ENCODE data around the gene RNF222.
"Not testable (repeated sequence)": the region's sequence is repeated elsewhere in the genome, so short reads cannot be mapped to it uniquely, and the experiment has no call there.

RNF222 gene

DNA sequence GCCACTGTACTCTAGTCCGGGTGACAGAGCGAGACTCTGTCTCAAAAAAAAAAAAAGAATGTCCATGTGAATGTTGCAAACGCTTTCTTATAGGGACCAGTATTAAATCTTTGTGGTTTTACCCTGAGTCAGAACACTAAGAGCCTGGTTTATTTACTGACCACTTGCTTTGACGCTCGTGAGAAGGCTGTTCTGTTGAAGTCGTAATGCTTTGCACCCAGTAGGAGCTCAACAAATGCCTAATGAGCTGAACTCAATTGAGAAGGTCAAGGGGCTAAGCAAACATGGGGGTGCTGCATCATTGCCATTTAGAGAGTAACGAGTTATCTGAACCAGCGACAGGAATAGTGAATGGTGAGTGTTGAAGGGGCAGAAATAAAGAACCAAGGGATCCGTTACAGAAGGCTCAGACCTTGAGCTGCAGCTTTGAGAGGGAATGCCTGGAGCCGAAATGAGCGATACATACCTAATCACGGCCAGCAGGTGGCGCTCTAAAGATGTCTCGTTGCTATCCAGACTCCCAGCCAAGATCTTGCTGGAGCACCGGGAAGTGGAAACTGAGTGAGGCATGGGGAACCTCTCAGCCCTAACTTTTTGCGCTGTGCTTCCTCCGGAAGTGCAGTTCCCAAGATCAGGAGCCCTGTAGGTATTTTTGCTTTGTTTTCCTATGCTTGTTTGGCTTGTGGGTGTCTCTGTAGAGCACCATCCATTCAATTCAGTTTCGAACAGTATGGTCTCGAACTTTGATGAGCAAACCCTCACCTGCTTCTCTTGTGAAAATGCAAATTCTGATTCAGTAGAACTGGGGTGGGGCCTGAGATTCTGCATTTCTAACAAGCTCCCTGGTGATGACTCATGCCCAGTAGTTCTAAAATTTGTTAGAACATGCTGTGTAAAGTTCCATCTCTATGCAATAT is 12.6 kb upstream of the RNF222 start:
- DNase-seq: peak; percentile 81

DNA sequence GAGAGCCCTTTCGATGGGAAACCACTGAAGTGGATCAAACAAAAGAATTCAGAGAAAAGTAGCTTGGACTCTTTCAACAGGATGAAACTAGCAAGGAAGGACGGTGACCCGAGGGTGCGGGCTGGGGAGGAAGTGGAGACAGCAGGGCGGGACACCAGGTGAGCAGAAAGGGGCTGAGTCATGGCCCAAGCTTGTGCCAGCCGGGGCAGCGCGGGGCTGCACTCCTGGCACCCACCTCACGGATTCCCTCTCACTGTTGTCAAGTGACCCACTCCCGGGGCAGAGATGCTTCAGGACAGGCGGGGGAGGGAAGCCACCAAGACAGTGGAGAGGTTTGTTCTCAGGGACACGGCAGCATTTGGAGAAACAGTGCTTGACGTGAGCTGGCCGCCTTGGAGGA is 10.7 kb upstream of the RNF222 start:
- no peak for DNase-seq

DNA sequence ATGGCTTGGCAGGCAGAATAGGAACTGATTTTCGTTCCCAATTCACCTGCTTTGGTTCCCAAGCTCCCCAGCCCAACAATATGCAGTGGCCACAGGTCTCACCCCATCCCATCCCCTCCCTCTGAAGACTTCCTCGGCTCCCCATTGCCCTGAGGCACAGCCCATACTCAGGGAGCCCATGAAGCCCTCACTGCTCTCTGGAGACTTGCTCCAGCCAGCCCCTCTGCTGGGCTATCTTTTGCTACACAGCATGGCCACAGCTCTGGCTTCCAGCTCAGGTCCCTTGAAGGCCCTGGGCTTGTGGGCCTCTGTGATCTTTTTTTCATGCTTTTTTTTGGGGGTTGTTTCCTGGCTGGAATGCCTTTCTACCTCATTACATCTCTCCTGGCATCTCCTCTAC is 8.5 kb upstream of the RNF222 start:
- DNase-seq: no peak

GRCh38 chr17:8405499-8406016 is 7.9 kb upstream of the RNF222 start:
- no peak for DNase-seq

DNA sequence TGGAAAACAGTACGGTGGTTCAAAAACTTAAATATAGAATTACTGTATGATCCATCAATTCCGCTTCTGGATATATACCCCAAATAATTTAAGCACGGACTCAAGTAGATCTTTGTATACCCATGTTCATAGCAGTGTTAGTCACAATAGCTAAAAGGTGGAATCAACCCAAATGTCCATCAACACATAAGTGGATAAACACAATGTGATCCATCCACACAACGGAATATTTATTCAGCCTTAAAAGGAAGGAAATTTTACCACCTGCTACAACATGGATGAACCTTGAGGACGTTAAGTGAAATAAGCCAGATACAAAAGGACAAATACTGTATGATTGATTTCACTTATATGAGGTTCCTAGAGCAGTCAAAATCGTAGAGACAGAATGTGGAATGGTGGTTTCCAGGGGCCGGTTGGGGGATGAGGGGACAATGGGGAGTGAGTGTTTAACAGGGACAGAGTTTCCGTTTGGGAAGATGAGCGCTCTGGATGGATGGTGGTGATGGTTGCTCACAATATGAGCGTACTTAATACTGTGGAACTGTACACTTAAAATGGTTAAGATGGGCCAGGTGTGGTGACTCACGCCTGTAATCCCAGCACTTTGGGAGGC is 5.4 kb upstream of the RNF222 start:
- no peak for DNase-seq

- no peak for DNase-seq
Observed at GRCh38 chr17:8401107-8401506, 3.5 kb upstream of the RNF222 start.

- DNase-seq: no peak
Observed at GRCh38 chr17:8398980-8399379, 1.4 kb upstream of the RNF222 start.

DNA sequence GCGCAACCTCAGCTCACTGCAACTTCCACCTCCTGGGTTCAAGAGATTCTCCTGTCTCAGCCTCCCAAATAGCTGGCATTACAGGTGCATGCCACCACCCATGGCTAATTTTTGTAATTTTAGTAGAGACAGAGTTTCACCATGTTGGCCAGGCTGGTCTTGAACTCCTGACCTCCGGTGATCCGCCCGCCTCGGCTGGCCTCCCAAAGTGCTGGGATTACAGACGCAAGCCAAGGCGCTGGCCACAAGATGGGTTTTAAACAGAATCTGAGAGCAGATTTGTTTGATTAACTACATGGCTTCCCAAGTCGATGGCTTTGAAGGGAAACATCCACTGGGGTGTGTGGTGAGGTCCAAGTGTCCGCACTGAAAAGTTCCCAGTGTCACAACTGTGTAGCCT is 3.1 kb downstream of the RNF222 start:
- not testable (repeated sequence) for DNase-seq

DNA sequence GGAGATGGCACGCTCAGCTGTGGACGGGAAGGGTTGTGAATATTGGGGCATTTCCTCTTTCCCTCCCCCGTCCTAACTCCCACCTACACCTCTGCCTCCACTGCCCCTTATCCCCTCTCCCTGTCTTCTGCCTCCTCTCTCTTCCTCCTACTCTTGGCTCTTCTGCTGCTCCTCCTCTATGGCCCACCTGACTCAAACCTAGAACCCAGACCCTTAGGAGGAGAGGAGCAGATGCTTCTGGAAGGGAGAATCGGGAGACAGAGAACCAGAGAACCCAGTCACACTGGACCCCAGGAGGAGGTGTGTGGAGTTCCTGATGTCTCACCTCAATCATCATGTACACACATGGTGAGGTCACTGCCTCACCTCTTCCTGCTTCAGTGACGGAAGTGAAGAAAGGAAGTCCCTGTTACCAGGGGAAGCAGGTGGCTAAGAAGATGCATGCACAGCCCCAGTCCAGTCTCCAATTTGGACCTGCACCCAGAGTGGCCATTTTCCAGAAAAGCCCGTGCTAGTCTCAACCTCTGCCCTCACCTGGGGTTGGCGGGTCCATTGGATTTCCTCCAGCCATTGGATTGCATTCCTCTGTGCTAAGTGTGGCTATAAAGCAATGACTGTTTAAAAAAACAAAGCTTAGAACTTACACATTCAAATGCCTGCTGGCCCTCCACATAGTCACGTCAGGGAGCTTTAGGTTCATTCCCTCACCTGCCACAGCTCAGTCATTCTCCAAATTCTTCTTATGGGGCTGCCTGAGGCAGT is 4.0 kb downstream of the RNF222 start:
- no peak for DNase-seq

- DNase-seq: no peak
Observed at GRCh38 chr17:8392674-8393469, 4.8 kb downstream of the RNF222 start.

- DNase-seq: no peak
Observed at GRCh38 chr17:8392274-8392673, 5.4 kb downstream of the RNF222 start.

DNA sequence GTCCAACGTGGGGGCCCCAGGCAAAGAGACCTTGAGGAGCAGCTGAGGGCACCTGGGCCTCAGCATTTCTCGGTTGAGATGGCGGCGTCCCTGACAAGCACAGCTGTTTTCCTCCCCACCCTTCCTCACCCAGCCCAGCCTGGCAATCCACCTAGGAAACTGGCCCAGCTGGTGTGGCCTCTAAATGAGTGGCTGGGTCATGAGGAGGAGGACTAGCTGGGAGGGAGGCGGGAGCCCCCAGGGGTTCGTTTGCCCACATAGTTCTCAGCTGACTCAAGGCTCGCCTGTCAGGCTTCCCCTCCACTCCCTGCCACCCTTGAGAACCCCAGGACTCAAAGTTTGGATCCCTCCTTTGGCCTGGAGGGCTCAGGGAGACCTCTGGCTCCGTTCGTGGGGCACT is 5.9 kb downstream of the RNF222 start:
- DNase-seq: no peak

DNA sequence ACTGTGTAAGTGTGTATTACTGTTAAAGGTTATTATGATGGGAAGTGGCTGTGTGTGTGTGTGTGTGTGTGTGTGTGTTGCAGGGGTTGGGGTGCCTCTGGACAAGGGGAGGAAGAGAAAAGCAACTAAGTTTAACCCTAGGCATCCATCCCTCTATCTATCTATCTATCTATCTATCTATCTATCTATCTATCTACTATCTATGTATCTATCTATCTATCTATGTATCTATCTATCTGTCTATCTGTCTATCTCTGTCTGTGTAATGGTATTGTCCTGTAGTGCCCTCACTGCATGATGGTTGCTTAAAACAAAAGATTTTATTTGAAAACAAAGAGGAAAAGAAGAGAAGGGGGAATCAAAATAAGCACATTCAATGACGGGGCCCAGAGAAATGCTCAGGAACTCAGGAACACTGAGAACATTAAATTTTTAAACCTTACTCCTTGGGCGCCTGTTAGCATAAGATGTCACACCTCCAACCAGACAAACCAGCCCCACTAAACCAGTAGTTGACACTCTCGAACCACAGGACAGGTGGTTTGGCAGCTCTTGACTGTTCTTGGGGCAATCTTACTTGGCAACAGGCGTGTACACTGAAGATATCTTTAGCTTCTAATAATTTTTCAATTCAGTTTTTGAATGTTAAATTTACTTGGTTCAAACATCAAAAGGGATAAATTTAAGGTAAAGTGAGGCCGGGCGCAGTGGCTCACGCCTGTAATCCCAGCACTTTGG is 9.5 kb downstream of the RNF222 start:
- DNase-seq: no peak

DNA sequence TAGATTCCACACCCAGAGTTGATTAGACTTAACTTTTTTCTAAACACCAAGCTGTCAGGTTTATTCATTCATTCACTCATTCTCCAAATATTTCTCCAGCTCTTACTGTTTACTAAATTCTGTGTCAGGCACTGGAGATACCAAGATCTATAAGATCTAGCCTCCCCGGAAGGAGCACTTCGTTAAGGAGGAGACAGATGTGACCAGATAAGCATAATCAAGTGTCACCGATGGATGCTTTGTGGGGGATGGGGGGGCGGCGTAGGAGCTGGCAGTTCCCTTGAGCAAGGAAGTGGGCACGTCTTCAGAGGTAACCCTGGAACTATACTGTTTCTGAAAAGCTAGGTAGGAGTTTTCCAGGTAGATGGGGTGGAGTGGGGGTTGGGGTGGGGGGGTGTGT is 10.8 kb downstream of the RNF222 start:
- no peak for DNase-seq

DNA sequence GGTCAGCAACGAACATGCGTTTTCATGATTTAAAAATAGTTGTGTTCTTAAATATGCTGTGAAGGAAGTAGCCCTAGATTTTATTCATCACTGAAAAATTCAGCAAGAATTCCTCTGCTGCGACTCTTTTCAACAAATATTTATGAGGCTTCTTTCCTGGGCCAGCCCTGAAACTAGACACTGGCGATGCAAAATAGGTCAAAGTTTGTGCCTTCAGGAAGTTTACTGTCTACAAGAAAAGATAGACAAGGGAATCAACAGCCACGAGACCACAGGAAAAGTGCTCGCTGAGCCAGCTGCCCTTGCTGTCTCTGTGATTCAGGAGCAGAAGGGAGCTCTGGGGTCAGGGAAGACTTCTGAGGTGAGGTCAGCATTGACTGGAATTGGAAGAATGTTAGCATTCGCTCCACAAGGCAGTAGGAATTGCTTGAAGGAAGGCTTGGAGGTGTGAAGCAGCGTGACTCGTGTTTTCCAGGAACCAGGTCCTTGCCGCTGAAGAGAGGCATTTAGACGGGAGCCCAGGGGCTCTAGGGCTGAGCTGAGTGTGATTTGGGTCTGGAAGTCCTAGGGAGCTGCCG is 12.7 kb downstream of the RNF222 start:
- no peak for DNase-seq

DNA sequence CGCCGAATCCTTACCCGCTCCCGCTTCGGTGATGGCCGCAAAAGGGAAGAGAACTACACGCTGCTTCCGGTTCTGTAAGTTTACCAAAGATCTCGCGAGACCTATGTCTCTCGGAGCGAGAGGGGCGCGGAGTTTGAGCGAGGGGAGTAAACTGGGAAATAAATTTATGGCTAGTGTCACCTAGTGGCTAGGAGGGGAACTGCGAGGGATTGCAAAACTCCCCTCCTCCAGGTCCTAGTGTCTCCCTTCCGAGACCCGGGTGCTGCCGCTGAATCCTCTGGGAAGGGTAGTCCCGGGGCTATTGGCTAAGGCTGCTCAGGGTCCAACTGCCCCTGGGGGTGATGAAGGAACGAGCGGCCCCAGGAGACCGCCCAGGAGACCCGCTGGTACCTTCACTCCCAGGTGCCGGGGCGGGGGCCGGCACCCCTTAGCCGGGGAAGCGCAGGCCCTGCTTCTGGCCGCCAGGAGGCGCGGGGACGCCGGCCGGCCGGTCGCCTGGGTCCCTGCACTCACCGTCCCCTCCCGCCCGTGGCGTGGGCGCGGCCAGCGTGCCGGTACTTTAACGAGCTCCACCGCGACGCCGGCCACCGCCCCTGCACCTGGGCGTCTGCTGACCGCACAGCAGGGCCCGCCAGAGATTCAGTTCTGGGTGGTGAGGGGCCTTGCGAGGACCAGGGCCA is 14.3 kb downstream of the RNF222 start, which contains the start of gene RPL26:
Gene RPL26, minus strand, starts transcription at position 51 of the 680 bp plus-strand sequence. CDS start 883 bp downstream, outside the sequence.
- peak; percentile 93 for DNase-seq

- DNase-seq: no peak
Observed at GRCh38 chr17:8382880-8383142, 14.8 kb downstream of the RNF222 start.

GRCh38 chr17:8382052-8382879 is 15.4 kb downstream of the RNF222 start:
- DNase-seq: no peak

GRCh38 chr17:8380049-8380448 is 17.6 kb downstream of the RNF222 start:
- no peak for DNase-seq

DNA sequence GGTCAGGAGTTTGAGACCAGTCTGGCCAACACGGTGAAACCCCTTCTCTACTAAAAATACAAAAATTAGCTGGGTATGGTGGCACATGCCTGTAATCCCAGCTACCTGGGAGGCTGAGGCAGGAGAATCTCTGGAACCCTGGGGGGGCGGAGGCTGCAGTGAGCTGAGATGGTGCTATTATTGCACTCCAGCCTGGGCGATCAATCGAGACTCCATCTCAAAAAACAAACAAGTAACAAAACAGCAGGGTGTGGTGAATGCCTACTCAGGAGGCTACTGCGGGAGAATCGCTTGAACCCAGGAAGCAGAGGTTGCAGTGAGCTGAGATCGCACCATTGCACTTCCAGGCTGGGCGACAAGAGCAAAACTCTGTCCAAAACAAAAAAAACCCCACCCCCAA is 19.5 kb downstream of the RNF222 start:
- not testable (repeated sequence) for DNase-seq
